IMR-90 (cell line): ENCODE measurements around the gene CNTFR. TPM values are rescaled to one million over a fixed set of nuclear protein-coding genes. Genes with fewer than 3 reads are reported as not detected.

ENCODE experiments used
- ATAC-seq: fragments of 200-7000 bp; cut with Tn5 transposase; 2 replicates; pipeline ENCODE4 v1.9.1; 2020; ENCODE audit warnings: low read depth, mild to moderate bottlenecking, moderate library complexity
- BruUV-seq: library from RNA; stranded (reverse); fragments of 400-500 nt; replicated peaks from 2 replicates; lab custom pipeline; 2021; lab: Mats Ljungman, UMichigan
- CTCF ChIA-PET: fragments of 300-600 bp; formaldehyde crosslinking; extraction: SDS; loops from one replicate; lab custom pipeline; 2021; ENCODE audit warnings: antibody characterized with exemption; lab: Yijun Ruan, JAX
- POLR2A ChIA-PET: fragments of 300-600 bp; sonication (Branson Sonifier 250); formaldehyde crosslinking; loops from one replicate; lab custom pipeline; 2022; ENCODE audit warnings: antibody characterized with exemption; ENCODE audit not compliant: unreplicated experiment; lab: Charles Lee
- DNase-seq: peaks from one replicate; pipeline ENCODE4 v3.0.0; 2013
- H2AFZ ChIP-seq: replicated peaks from 2 replicates; pipeline ENCODE3; 2013; ENCODE audit warnings: low read length, mild to moderate bottlenecking; ENCODE audit not compliant: poor library complexity
- H2AK5ac ChIP-seq: 2 replicates; pipeline ENCODE4 v1.6.1; 2013; ENCODE audit warnings: low read depth, low read length, inconsistent platforms
- H2AK9ac ChIP-seq: replicated peaks from 2 replicates; pipeline ENCODE3; 2013; ENCODE audit warnings: mild to moderate bottlenecking, low read depth, low read length, moderate library complexity; ENCODE audit not compliant: poor library complexity
- H2BK120ac ChIP-seq: 2 replicates; pipeline ENCODE4 v1.6.1; 2013; ENCODE audit warnings: low read depth, low read length, inconsistent platforms
- H2BK15ac ChIP-seq: 3 replicates; pipeline ENCODE4 v1.6.1; 2013; ENCODE audit warnings: low read depth, low read length, inconsistent platforms
- H2BK20ac ChIP-seq: 2 replicates; pipeline ENCODE4 v1.6.1; 2013; ENCODE audit warnings: low read depth, mild to moderate bottlenecking, inconsistent platforms, low read length, moderate library complexity
- H2BK5ac ChIP-seq: 2 replicates; pipeline ENCODE4 v1.6.1; 2013; ENCODE audit warnings: mild to moderate bottlenecking, low read depth, low read length, inconsistent platforms; ENCODE audit not compliant: poor library complexity, severe bottlenecking
- H3K14ac ChIP-seq: replicated peaks from 2 replicates; pipeline ENCODE4 v1.6.1; 2013; ENCODE audit warnings: low read depth, low read length, inconsistent platforms
- H3K18ac ChIP-seq: 2 replicates; pipeline ENCODE4 v1.6.1; 2013; ENCODE audit warnings: low read depth, low read length, control low read depth
- H3K23ac ChIP-seq: 2 replicates; pipeline ENCODE4 v1.6.1; 2013; ENCODE audit warnings: low read depth, low read length, inconsistent platforms
- H3K27ac ChIP-seq: 2 replicates; pipeline ENCODE4 v1.5.1; 2013; ENCODE audit warnings: mild to moderate bottlenecking, control low read depth, low read length; ENCODE audit not compliant: insufficient read depth
- H3K27me3 ChIP-seq: 2 replicates; pipeline ENCODE4 v1.6.1; 2013; ENCODE audit warnings: low read length; ENCODE audit not compliant: control insufficient read depth, insufficient read depth
- H3K36me3 ChIP-seq: 2 replicates; pipeline ENCODE4 v1.6.1; 2013; ENCODE audit warnings: low read length, mixed read lengths; ENCODE audit not compliant: control insufficient read depth, insufficient read depth
- H3K4ac ChIP-seq: 2 replicates; pipeline ENCODE4 v1.6.1; 2013; ENCODE audit warnings: low read depth, low read length, inconsistent platforms
- H3K4me1 ChIP-seq: 2 replicates; pipeline ENCODE4 v1.6.1; 2013; ENCODE audit warnings: low read length, mixed read lengths; ENCODE audit not compliant: control insufficient read depth, insufficient read depth
- H3K4me2 ChIP-seq: 2 replicates; pipeline ENCODE4 v1.6.1; 2013; ENCODE audit warnings: low read depth, mild to moderate bottlenecking, control low read depth, low read length, moderate library complexity
- H3K4me3 ChIP-seq: 2 replicates; pipeline ENCODE4 v1.5.1; 2013; ENCODE audit warnings: low read depth, mild to moderate bottlenecking, control low read depth, low read length, moderate library complexity; ENCODE audit not compliant: insufficient read depth
- H3K56ac ChIP-seq: 2 replicates; pipeline ENCODE4 v1.6.1; 2013; ENCODE audit warnings: low read length, inconsistent platforms; ENCODE audit not compliant: insufficient read depth; ENCODE audit errors: extremely low read depth
- H3K79me1 ChIP-seq, 2 experiments: 2 replicates each; pipeline ENCODE4 v1.6.1; 2013; ENCODE audit warnings: low read length in 2 of 2, inconsistent platforms in 1 of 2, low read depth in 1 of 2
- H3K9ac ChIP-seq: 2 replicates; pipeline ENCODE4 v1.6.1; 2013; ENCODE audit warnings: low read depth, low read length, control low read depth
- H3K9me1 ChIP-seq: 2 replicates; pipeline ENCODE4 v1.6.1; 2013; ENCODE audit warnings: low read length, inconsistent platforms; ENCODE audit not compliant: insufficient read depth
- H3K9me3 ChIP-seq: 2 replicates; pipeline ENCODE4 v1.6.1; 2013; ENCODE audit warnings: low read length; ENCODE audit not compliant: control insufficient read depth, insufficient read depth
- H4K20me1 ChIP-seq: 2 replicates; pipeline ENCODE4 v1.6.1; 2013; ENCODE audit warnings: low read length, inconsistent platforms; ENCODE audit not compliant: insufficient read depth
- H4K5ac ChIP-seq: 2 replicates; pipeline ENCODE4 v1.6.1; 2013; ENCODE audit warnings: mild to moderate bottlenecking, low read depth, low read length, control low read depth
- H4K8ac ChIP-seq, 2 experiments: 2 replicates each; pipeline ENCODE4 v1.6.1; 2013; ENCODE audit warnings: low read depth in 2 of 2, low read length in 2 of 2, control low read depth in 1 of 2, inconsistent platforms in 1 of 2
- H4K91ac ChIP-seq: 2 replicates; pipeline ENCODE4 v1.6.1; 2013; ENCODE audit warnings: low read depth, low read length, inconsistent platforms; ENCODE audit not compliant: insufficient read depth
- CEBPB ChIP-seq: IDR thresholded peaks from 2 replicates; pipeline ENCODE4 v1.6.1; 2012; ENCODE audit warnings: low read depth, low read length, improper control_type of control experiment
- MXI1 ChIP-seq: IDR thresholded peaks from 2 replicates; pipeline ENCODE4 v1.6.1; 2012; ENCODE audit warnings: low read depth, mild to moderate bottlenecking, low read length, moderate library complexity, borderline replicate concordance
- NFE2L2 ChIP-seq: fragments of 150-350 bp; IDR thresholded peaks from 2 replicates; pipeline ENCODE4 v1.6.1; 2016; ENCODE audit warnings: low read depth, mild to moderate bottlenecking, low read length
- SMC3 ChIP-seq: fragments of 150-350 bp; IDR thresholded peaks from 2 replicates; pipeline ENCODE4 v1.6.1; 2016; ENCODE audit warnings: low read depth, mild to moderate bottlenecking, antibody characterized with exemption, low read length, moderate library complexity
- WGBS, 2 experiments: methylation state at CpG; one replicate each; pipeline versions ENCODE4 v1.1.5 to v1.1.7; 2013; ENCODE audit warnings: missing lambda C conversion rate in 2 of 2; ENCODE audit not compliant: insufficient read length in 1 of 2; ENCODE audit errors: extremely low coverage in 2 of 2; 5-methylcytosine and 5-hydroxymethylcytosine counted together
- dilution Hi-C: fragments of 300-500 bp; cut with HindIII; formaldehyde crosslinking; loops from one replicate; pipeline ENCODE4 v1.14.3; 2018; ENCODE audit warnings: low sequenced_read_pairs; ENCODE audit not compliant: unreplicated experiment
- in situ Hi-C: fragments of 300-500 bp; cut with MboI; formaldehyde crosslinking; loops from 3 replicates; pipeline ENCODE4 v1.14.3; 2019; ENCODE audit warnings: low sequenced_read_pairs, inconsistent platforms, mixed read lengths
- intact Hi-C: fragments of 100-400 bp; cut with micrococcal nuclease; formaldehyde crosslinking; loops from 2 replicates; pipeline ENCODE4 v1.10.0; 2022
- polyA plus RNA-seq, 3 experiments: library from polyadenylated mRNA; depleted of rRNA; stranded (reverse); fragments of >200 nt; gene quantifications; 2 replicates each; pipeline ENCODE4 v1.2.3, GENCODE V29; 2012; ENCODE audit warnings: low replicate concordance in 1 of 3
- total RNA-seq: library from RNA; depleted of rRNA; stranded (reverse); fragments of >200 nt; gene quantifications from 2 replicates; pipeline ENCODE4 v1.2.3, GENCODE V29; 2012
- TF ChIP-seq, protein P1 (sequence below): fragments of 150-350 bp; IDR thresholded peaks from 2 replicates; pipeline ENCODE4 v1.6.1; 2016; ENCODE audit warnings: low read depth, mild to moderate bottlenecking, low read length, moderate library complexity, borderline replicate concordance

CNTFR gene
- total and polyA plus RNA-seq, 2 of the 4 experiments (the other 2 are of a cell fraction) = not detected

DNA sequence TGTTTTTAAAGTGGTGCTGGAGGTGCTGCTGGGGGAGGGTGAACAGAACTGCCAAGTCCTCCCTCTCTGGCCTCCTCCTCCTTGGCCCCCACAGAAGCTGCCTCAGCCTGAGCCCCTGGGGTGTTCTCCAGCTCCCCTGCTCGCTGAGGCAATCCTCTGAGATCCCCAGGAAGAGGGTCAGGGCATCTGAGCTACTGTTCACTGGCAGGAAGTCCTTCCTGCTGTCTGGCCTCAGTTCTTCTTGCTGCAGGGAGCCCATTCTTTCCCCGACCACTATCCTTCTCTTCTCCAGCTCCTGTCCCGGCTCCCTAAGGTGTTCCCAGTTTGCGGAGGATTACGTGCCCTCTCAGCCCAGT is 9.7 kb downstream of the CNTFR start:
- intact Hi-C loops = no loop called here
- Histone ChIP-seq H2AFZ (no peak overlapping the region), H2BK15ac (no peak overlapping the region), H2AK5ac (no peak overlapping the region), H3K79me1 (no peaks in the 10 kb centered on the region), H4K8ac (no peak overlapping the region), H2BK5ac (no peak overlapping the region), H3K23ac (no peak overlapping the region), H4K91ac (no peak overlapping the region), H3K4me1 (no peaks in the 10 kb centered on the region), H3K4me2 (no peak overlapping the region), H3K4ac (no peak overlapping the region), H3K9ac (no peak overlapping the region), H4K5ac (no peak overlapping the region), H4K20me1 (no peaks in the 10 kb centered on the region), H3K18ac (no peak overlapping the region), H3K56ac (no peak overlapping the region), H3K36me3 (no peaks in the 10 kb centered on the region), H3K14ac (no peak overlapping the region), H2BK20ac (no peak overlapping the region), H3K9me1 (no peaks in the 10 kb centered on the region; the same call in 1 of the 2 replicates), H2AK9ac (no peak overlapping the region), H3K27ac (no peak overlapping the region), H2BK120ac (no peak overlapping the region), H3K27me3 (peaks cover 91% of the 10 kb centered on the region), H3K9me3 (no peaks in the 10 kb centered on the region), H3K4me3 (no peak overlapping the region)
- ChIA-PET POLR2A (no interaction called here), CTCF (interaction anchor here (0.9 to 3.0 kb wide), 3 partner anchors 12 to 33 kb away, joined by 3 to 8 read pairs (median 3); no protein-coding TSS in a partner anchor)
- WGBS, 2 experiments = 80% methylated on average over 1 of the region's 5 CpGs; no CpG with 5 or more reads in 1 of the 2 experiments
- TF ChIP-seq MXI1 = no peak
- TF ChIP-seq CEBPB = no peak
- TF ChIP-seq NFE2L2 = no peak
- TF ChIP-seq SMC3 = no peak
- TF ChIP-seq, protein P1, sequence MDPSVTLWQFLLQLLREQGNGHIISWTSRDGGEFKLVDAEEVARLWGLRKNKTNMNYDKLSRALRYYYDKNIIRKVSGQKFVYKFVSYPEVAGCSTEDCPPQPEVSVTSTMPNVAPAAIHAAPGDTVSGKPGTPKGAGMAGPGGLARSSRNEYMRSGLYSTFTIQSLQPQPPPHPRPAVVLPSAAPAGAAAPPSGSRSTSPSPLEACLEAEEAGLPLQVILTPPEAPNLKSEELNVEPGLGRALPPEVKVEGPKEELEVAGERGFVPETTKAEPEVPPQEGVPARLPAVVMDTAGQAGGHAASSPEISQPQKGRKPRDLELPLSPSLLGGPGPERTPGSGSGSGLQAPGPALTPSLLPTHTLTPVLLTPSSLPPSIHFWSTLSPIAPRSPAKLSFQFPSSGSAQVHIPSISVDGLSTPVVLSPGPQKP = no peak
- no TSS peak for BruUV-seq
- dilution Hi-C loops = no loop called here
- in situ Hi-C loops = no loop called here
- DNase-seq = no peak
- ATAC-seq = no peak
